ENCODE data around the gene RNF40.

RNF40 gene

DNA sequence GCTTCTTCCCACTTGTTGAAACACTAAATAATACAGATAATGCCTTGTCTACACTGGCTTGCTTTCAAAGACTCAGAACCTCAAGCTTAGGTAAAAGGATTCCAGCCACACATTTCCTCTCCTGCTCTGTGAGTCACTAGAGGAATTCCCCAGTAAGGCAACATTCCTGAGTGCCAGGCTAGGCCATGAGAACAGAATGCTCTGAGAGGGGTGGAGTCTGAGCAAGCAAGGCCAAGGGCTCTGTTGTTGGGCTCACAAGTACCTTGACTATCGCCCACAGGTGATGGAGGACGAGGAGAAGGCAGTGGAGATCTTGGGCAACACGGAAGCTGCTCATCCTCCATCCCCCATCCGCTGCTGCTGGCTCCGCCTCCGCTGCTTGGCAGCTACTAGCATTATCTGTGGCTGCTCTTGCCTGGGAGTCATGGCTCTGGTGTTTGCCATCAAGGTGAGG lies 20.6 kb upstream of the RNF40 start:
- DNase-seq: no peak

DNA sequence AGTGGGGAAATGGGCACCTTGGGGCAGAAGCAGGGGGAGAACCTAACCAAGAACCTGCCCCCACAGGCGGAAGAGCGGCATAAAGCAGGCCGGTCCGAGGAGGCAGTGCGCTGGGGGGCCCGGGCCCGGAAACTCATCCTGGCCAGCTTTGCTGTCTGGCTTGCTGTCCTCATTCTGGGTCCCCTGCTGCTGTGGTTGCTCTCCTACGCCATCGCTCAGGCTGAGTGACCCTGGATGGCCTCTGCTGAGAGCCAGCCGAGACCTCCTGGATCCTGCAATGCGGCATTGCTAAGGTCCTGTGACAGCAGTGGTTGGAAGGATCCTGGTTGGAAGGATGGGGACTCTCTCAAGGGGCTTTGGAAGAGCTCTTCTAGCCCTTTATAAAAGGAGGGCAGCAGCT lies 18.4 kb upstream of the RNF40 start:
- DNase-seq: no peak

DNA sequence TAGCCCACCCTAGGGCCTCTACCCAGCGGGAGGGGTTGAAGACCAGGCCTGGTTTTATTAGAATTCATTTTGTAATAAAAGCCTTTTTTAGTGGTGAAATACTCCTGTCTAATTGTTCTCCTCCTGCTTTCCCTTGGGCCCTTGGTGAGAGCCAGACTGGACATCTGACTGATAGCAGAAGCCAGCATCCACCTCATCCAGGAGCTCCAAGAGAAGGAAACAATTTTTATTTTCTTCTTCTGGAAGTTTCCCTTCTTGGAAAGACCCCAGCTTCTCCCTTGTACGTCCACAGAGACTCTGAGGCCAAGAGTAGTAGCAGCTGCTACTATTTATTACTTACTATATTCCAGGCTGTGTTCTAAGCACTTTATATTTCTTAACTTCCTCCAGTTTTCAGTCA lies 17.9 kb upstream of the RNF40 start:
- DNase-seq: no peak

- no peak for DNase-seq
Observed at GRCh38 chr16:30745082-30745481, 17.0 kb upstream of the RNF40 start.

DNA sequence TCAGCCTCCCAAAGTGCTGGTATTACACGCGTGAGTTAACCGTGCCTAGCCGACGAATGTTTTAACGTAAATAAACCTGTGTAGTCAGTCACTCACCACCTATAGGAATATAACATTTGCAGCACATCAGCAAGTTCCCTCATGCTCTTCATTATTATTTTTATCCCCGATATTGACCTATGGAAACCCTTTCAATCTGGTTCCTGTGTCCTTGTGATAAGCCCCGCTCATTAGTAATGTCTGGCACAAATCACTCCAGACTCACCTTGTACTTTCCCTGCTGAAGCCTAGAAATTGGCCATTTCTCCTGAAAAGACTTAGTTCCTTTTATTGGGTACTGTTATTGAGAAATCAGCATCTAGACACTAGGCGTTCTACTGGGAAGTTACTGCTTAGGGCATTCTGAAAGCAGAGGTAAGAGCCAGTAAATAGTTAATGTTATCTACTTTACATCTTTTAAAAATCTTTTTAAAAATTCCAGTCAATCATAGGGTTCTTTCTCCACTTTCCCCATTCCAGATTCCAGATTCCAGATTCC lies 15.4 kb upstream of the RNF40 start:
- no peak for DNase-seq

DNA sequence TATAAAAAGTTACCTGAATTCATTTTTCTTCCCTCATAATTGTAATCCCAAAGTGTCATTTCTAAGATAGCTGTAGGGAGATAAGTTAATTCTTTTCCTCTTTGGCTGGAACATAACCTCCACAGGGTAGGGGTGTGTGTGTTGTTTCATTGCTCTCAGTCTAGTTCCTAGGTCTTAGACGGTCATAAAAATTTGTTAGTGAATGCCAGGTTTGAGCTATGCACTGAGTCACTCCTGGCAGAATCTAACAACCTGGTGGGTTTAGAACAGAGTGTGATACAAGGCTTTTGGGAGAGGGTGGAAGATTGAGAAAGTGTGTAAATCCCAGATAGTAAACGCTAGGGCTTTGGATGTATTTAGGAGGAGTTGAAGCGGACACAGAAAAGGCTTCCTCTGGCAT lies 14.8 kb upstream of the RNF40 start:
- no peak for DNase-seq

- DNase-seq: peak; percentile 81
Observed at GRCh38 chr16:30747799-30748633, 14.1 kb upstream of the RNF40 start, which contains the start of gene PHKG2. PHKG2 (plus strand) TSS chr16:30748425; CDS start chr16:30748821, 396 bp downstream.

DNA sequence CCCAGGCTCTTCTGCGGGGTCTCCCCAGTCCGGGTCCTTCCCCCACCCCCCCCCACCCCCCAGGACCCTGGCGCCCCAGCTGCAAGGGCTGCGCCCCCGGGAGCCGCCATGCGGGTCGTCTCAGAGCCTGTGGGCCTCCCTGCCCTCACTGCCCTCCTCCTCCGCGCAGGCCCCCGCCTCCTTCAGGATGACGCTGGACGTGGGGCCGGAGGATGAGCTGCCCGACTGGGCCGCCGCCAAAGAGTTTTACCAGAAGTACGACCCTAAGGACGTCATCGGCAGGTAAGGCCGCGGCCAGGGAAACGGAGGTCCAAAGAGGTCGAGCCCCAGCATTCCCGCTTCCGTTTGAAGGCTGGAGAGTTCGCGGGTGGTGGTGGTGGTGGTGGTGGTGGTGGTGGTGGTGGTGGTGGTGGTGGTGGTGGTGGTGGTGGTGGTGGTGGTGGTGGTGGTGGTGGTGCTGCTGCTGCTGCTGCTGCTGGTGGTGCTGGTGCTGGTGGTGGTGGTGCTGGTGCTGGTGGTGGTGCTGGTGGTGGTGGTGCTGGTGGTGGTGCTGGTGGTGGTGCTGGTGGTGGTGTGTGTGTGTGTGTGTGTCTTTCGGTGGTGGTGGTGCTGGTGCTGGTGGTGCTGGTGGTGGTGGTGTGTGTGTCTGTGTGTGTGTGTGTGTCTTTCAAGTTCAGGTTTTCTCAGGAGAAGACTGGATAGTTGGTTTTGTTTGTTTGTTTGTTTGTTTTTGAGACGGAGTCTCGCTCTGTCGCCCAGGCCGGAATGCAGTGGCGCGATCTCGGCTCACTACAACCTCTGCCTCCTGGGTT lies 13.3 kb upstream of the RNF40 start:
- no peak for DNase-seq

GRCh38 chr16:30750201-30750600 lies 11.9 kb upstream of the RNF40 start:
- DNase-seq: no peak

GRCh38 chr16:30750876-30751465 lies 11.2 kb upstream of the RNF40 start:
- no peak for DNase-seq

DNA sequence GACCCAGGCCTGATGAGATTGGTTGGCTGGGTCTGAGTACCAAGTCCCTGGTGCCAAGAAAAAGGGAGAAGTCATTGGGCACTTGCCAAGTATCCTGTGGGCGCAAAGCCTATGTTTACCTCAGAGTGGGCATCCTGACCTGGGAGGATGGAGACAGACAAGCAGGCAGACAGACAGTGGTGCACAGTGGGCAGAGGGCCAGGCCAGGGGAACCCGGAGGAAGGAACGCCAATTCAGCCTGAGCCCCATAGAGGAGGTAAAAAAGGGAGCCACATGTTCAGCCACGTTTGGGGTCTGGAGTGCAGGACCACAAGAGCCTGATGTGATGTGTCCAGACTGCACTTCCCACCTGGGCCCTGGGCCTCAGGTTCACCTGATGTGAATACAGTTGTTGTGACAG lies 8.5 kb upstream of the RNF40 start:
- no peak for DNase-seq

DNA sequence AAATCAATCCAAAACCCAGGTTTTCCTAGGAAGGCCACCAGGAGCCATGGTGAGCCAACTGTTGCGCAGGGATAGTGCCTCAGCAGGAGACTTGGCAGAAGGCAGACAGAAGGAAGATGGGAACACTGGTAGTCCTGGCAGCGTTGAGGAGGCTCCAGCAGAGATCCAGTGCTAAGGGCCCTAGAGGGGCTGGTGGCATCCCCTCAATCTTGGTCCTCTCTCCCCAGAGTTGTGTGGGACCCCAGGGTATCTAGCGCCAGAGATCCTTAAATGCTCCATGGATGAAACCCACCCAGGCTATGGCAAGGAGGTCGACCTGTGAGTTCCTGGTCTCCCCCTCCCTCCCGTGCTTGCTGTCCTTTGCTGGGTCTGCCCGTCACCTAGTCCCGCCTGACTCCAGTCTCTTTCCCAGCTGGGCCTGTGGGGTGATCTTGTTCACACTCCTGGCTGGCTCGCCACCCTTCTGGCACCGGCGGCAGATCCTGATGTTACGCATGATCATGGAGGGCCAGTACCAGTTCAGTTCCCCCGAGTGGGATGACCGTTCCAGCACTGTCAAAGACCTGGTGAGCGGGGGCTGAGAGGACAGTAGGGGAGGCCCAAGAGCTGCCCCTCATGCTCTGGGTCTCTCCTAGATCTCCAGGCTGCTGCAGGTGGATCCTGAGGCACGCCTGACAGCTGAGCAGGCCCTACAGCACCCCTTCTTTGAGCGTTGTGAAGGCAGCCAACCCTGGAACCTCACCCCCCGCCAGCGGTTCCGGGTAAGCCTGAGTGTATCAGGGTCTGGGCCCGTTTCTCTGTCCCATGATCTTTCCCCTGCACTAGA lies 6.0 kb upstream of the RNF40 start:
- DNase-seq: no peak

GRCh38 chr16:30756781-30757100 lies 5.4 kb upstream of the RNF40 start:
- DNase-seq: no peak

- no peak for DNase-seq
Observed at GRCh38 chr16:30757316-30757715, 4.8 kb upstream of the RNF40 start.

GRCh38 chr16:30758988-30759491 lies 3.1 kb upstream of the RNF40 start:
- DNase-seq: peak; percentile 40

DNA sequence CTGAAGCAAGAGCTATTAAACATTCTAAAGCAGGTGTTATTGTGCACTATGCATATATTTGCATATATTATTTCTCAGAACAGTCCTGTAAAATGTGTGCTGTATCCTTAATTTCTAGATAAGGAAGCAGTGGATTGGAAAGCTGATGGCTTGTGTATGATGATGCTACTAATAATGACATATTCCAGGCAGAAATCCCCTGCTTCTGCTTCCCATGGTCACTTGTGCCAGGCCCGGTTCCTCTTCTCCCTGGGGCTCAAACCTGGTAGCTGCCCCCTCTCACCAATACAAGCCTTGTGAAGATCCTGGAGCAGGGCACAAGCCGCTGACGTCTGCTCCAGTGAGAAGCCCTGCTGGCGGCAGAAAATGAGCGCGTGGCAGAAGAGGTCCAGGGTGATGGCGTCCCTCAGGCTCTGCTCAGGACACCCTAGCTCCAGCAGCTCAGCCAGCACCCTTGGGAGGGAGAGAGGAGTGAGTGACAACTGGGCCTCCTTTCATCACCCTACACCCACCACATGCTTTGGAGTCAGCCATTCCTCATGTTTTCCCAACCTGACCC lies 2.0 kb upstream of the RNF40 start:
- DNase-seq: no peak

DNA sequence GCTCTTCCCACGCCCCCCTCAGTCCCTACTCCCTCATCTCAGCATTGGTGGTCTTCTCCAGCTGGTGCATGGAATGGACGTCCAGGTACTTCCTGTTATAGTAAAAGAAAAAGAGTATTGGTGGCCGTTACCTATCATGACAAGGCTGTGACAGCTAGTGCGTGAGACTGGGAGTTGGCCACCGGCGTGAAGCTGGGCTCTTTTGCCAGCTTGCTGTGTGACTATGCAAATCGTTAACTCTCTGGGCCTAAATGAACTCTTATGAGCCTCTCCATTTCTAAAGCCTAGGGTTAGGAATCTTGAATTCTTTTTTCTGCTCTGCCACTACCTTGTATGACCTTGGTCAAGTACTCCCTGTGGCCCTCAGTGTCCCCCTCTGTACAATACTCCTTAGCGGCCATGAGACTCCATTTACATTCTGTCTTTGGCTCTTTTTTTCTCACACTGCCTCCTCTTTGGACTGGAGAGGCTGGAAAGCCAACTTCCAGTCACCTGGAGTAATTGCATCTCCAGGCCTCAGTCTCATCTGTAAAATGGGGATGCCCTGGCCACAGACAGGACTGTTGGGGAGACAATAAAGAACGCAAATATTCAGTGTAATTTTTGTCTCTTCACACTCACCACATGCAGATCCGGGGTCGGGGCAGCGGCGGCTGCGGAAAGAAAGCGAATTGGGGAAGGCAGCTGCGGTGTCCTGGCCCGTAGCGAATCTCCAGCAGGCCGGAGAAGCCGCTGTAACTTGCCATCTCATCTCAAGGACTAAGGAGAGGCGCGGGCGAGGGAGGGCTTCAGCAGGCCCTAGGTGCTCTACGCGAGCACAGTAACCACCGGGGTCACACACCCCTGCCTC lies 1.3 kb upstream of the RNF40 start:
- no peak for DNase-seq

DNA sequence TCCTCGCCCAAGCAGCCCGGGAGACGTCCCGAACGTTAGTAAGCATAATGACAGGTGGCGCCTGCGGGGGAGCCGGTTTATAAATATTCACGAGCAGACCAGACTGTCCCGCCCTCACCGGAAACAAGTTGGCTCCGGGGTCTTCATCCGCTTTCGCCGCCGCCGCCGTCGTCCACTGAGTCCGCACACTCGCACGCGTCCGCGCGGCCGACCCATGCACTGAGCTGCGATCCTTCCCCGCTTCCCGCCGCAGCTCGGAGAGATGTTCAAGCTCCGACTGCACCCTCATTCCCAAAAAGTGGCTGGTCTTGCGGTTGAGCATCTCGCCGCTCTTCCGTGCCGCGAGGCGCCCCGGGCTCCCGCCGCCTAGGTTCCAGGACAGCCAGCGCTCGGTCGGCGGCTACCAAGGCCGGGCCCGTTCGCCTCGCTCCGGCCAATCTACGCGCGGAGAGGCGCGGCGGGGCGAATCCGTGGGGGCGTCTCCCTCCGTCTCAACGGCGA lies 645 bp upstream of the RNF40 start:
- no peak for DNase-seq

DNA sequence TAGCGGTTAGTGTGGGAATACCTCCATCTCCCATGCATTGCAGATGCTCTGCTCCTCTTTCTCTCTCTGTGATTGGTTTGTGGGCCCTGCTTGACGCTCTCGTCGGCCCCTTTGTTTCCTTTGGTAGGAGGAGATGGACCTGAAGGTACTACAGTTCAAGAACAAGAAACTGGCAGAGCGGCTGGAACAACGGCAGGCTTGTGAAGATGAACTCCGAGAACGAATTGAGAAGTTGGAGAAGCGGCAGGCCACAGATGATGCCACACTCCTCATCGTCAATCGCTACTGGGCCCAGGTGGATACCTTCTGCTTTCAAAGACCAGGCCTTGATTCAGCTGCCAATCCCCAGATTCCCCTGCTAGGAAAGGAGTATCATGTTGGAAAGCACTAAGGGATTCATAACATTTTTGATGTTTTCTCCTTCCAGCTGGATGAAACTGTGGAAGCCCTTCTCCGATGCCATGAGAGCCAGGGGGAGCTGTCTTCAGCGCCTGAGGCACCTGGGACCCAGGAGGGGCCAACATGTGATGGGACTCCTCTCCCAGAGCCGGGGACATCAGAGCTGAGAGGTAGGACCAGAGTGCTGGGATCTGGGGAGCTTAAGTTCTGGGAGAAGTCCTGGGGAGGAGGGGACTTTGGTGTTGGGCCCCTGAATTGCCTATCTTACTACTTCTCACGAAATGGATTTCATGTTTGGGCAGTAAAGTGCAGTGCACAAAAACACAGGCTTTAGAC lies 1.0 kb downstream of the RNF40 start:
- DNase-seq: no peak

DNA sequence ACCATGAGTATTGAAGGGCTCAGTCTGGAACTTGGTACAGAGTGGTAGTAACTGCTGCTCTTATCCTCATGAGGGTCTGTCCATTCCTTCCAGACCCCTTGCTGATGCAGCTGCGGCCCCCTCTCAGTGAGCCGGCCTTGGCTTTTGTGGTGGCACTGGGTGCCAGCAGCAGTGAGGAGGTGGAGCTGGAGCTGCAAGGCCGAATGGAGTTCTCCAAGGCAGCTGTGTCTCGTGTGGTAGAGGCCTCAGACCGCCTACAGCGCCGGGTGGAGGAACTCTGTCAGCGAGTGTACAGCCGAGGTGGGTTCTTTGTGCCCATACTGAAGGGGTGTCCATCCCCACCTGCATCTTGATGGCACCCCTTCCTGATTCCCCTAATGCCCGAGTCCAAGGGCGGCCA lies 2.0 kb downstream of the RNF40 start:
- no peak for DNase-seq

Measured in SIG-M5 (cell line).